AG04449 (cell line): ENCODE measurements around the gene MRGPRE.

Experiments used
- CTCF ChIA-PET: fragments of 350-600 bp; formaldehyde crosslinking; extraction: SDS; loops from one replicate; lab custom pipeline; 2021; ENCODE audit warnings: antibody characterized with exemption; lab: Yijun Ruan, JAX
- POLR2A ChIA-PET: fragments of 400-600, 350-600 bp; formaldehyde crosslinking; extraction: SDS; loops from one replicate; lab custom pipeline; 2020; ENCODE audit warnings: antibody characterized with exemption, inconsistent platforms; lab: Yijun Ruan, JAX
- DNase-seq: peaks from one replicate; pipeline ENCODE4 v3.0.0-alpha.2; 2010; ENCODE audit warnings: low read depth, low spot score
- H3K4me3 ChIP-seq: 2 replicates; pipeline ENCODE4 v1.5.1; 2011; ENCODE audit warnings: low read depth, mild to moderate bottlenecking, control low read depth, low read length
- TF ChIP-seq, protein P1 (sequence below): IDR thresholded peaks from one replicate; pipeline ENCODE4 v1.5.1; 2011; ENCODE audit warnings: mild to moderate bottlenecking, moderate library complexity, low read length, control low read depth, inconsistent platforms; ENCODE audit not compliant: insufficient read depth; ENCODE audit errors: missing control alignments

The MRGPRE gene

DNA sequence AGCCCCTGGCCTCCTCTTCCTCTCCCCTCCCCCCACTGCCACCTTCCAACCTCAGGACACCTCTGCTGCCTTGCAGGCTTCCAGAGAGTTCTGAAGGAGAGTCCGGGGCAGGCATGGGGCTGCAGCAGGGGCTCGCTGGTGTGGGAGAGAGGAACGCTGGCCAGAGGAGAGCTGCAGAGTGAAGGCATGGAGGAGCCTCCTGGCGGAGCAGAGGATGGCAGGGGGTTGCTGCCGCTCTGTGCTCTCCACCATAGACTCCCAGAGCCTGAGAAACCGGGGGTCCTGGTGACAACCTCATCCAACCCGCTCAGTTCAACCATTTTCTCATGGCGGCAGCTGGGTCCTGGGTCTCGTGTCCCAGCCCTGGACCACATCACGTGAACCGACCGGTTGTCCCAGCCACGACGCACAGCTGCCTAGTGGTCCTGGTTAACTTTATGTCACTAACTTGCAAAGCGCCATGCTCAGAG is 31.1 kb downstream of the MRGPRE start:
- CTCF ChIA-PET = interaction anchor here (0.7 to 0.8 kb wide), 2 partner anchors 10 to 116 kb away, joined by 3 read pairs; no protein-coding TSS in a partner anchor
- POLR2A ChIA-PET = no interaction called here
- no peak for DNase-seq
- TF ChIP-seq, protein P1, sequence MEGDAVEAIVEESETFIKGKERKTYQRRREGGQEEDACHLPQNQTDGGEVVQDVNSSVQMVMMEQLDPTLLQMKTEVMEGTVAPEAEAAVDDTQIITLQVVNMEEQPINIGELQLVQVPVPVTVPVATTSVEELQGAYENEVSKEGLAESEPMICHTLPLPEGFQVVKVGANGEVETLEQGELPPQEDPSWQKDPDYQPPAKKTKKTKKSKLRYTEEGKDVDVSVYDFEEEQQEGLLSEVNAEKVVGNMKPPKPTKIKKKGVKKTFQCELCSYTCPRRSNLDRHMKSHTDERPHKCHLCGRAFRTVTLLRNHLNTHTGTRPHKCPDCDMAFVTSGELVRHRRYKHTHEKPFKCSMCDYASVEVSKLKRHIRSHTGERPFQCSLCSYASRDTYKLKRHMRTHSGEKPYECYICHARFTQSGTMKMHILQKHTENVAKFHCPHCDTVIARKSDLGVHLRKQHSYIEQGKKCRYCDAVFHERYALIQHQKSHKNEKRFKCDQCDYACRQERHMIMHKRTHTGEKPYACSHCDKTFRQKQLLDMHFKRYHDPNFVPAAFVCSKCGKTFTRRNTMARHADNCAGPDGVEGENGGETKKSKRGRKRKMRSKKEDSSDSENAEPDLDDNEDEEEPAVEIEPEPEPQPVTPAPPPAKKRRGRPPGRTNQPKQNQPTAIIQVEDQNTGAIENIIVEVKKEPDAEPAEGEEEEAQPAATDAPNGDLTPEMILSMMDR = no peak
- H3K4me3 ChIP-seq = no peak overlapping the region

DNA sequence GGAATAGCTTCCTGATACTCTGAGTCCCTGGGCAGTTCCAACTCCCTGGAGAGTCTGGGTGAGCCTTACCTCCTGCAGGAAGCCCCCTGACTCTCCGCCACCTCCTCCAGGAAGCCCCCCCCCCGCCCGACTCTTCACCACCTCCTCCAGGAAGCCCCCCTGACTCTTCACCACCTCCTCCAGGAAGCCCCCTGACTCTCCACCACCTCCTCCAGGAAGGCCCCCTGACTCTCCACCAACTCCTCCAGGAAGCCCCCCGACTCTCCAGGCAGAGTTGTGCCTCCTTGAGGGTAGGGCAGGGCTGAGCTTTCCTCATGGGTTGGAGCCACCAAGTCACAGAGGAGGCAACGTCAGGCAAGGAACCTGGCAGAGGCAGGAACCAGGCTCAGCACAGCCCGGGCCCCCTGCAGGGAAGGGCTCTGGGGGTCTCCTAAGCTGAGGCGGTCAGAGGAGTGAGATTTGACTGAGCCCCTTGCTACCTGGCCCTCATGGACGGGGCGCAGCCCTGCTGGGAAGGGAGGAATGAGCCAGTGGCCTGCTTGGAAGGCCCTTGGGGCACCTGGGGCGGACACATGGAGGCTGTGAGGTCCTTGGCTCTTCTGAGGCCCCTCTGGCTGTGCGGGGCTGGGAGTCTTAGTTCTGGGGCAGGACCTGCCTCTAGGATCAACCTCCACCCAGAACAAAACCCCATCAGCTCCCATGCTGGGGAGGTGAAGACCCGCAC is 31.7 kb downstream of the MRGPRE start:
- TF ChIP-seq, protein P1 = no peak
- POLR2A ChIA-PET = no interaction called here
- no peak for DNase-seq
- H3K4me3 ChIP-seq = no peak overlapping the region
- CTCF ChIA-PET = interaction anchor here (0.7 to 0.8 kb wide), 2 partner anchors 10 to 116 kb away, joined by 3 read pairs; no protein-coding TSS in a partner anchor

GRCh38 chr11:3199537-3200295 is 32.5 kb downstream of the MRGPRE start:
- ChIA-PET POLR2A (no interaction called here), CTCF (no interaction called here)
- DNase-seq = no peak

DNA sequence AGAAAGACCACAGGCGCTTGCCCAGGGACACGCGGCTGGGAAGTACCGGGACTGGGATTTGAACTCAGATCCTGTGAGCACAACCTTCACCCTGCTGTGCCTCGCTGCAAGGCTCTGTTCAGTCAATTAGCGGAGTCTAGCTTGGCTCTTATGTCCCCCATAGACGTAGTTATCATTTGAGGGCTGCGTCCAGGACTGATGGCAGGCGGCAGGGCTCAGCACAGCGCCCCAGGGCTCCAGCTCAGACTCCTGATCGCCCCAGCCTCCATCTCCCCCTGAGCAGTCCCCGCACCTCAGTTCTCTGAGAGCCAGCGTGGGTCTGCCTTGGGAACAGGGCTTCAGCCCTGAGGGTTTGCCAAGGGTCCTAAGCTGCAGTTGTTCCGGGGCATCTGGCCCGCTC is 33.4 kb downstream of the MRGPRE start:
- CTCF ChIA-PET = interaction anchor here (0.8 kb wide), 1 partner anchor 89 kb away, joined by 3 read pairs; no protein-coding TSS in a partner anchor
- POLR2A ChIA-PET = no interaction called here
- no peak for DNase-seq
- TF ChIP-seq, protein P1 = no peak
- no peak overlapping the region for H3K4me3 ChIP-seq

More at GRCh38 chr11:3199537-3200295, 32.5 kb downstream of the MRGPRE start:
- TF ChIP-seq, protein P1 = no peak
- H3K4me3 ChIP-seq = no peak overlapping the region

DNA sequence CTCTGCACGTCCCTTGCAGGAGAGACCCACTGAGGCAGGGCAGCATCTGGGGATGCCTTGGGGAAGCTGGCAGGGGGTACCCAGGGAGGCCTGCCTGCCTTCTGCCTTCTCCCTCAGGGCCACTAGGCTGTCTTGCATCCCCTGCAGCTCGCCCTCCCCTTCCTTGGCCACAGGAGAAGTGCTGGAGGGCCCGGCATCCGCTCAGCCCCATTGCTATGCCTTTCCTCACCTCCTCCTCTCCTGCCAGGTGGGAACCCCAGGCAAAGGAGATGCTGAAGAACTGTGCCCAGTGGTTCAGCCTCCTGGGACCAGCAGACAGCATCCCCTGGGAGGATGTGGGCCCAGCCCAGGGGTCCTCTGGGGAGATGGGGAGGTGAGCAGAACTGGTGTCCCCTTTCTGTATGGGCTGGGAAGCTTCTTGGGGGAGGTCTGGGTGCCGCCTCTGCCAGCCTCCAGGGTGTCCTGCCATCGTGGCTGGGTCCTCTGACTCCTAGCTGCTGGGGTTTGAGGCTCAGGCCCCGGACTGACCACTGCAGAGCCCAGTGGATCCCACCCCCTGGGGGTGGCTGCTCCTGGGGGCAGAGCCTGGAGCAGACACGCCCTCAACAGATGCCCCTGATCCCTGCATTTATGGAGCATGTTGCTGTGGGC is 34.2 kb downstream of the MRGPRE start:
- ChIA-PET POLR2A (no interaction called here), CTCF (interaction anchor here (0.8 kb wide), 1 partner anchor 88 kb away, joined by 3 read pairs; no protein-coding TSS in a partner anchor)
- H3K4me3 ChIP-seq = no peak overlapping the region
- TF ChIP-seq, protein P1 = no peak
- no peak for DNase-seq
